HG03342 (cell line): ENCODE measurements around the gene AGER.
"Not testable (repeated sequence)": the region's sequence is repeated elsewhere in the genome, so short reads cannot be mapped to it uniquely, and the experiment has no call there.

Experiments
- ATAC-seq: cut with Tn5 transposase; IDR thresholded peaks from one replicate; pipeline ENCODE4 v1.9.1; 2021; ENCODE audit warnings: mild to moderate bottlenecking, moderate library complexity; ENCODE audit not compliant: unreplicated experiment

Gene AGER

GRCh38 chr6:32151181-32151862 lies 32.7 kb downstream of the AGER start:
- no peak for ATAC-seq

GRCh38 chr6:32149932-32150870 lies 33.9 kb downstream of the AGER start:
- ATAC-seq: no peak

GRCh38 chr6:32149092-32149755 lies 34.8 kb downstream of the AGER start:
- ATAC-seq: no peak

GRCh38 chr6:32148289-32149091 lies 35.6 kb downstream of the AGER start:
- ATAC-seq: no peak

GRCh38 chr6:32147401-32148132 lies 36.5 kb downstream of the AGER start:
- no peak for ATAC-seq

GRCh38 chr6:32146687-32147086 lies 37.4 kb downstream of the AGER start:
- ATAC-seq: no peak

- ATAC-seq: no peak
Observed at GRCh38 chr6:32146287-32146686, 37.8 kb downstream of the AGER start.

GRCh38 chr6:32144238-32144637 lies 39.8 kb downstream of the AGER start:
- not testable (repeated sequence) for ATAC-seq

GRCh38 chr6:32140420-32141046 lies 43.5 kb downstream of the AGER start:
- ATAC-seq: no peak

GRCh38 chr6:32139590-32139989 lies 44.5 kb downstream of the AGER start:
- no peak for ATAC-seq

GRCh38 chr6:32137454-32137853 lies 46.6 kb downstream of the AGER start:
- ATAC-seq: no peak

GRCh38 chr6:32133786-32134185 lies 50.3 kb downstream of the AGER start:
- ATAC-seq: no peak

GRCh38 chr6:32132110-32132509 lies 51.9 kb downstream of the AGER start:
- no peak for ATAC-seq

GRCh38 chr6:32131439-32131948 lies 52.6 kb downstream of the AGER start:
- ATAC-seq: no peak
